NCI-H82 treated with DMSO at 0.1 percent for 48 hours (cell line): ENCODE measurements around the gene ECT2.
"Not testable (repeated sequence)": the region's sequence is repeated elsewhere in the genome, so short reads cannot be mapped to it uniquely, and the experiment has no call there.

Experiments
- DNase-seq: peaks from one replicate; lab custom pipeline; 2025; ENCODE audit not compliant: unreplicated experiment; lab: John Stamatoyannopoulos, UW

The ECT2 gene

DNA sequence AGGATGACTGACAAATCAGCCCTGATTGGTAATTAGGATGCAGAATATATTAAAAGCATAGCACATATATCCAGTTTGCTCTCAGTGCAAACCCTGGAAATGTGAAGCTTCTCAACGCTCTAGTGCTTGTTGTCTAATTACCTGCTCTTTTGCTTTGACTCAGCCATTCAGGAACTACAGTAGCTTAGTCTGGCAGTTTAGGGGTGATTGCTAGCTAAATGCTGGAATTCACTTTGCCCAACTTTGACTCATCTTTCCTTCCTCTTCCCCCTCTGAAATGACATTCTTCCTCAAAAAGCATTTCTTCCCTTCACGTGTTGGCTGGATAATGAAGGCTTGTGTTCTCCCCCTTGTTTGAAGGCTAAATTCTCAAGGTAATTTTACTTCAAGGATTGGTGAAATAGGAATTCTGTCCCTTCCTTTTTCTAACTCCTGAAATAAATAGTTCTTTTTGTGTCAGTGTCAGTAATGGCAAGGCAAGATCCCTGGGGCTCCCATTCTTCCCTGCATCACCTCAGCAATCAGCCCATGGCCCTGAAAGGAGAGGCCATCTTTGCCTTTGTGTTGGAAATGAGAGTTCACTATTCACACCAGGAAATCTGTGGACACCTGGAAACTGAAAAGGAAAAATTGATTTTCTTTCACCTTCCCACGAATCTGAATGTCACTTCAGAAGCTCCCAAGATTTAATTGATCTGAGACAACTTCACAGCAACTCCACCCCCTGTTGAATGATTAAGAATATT is 103.6 kb downstream of the ECT2 start:
- no peak for DNase-seq

- no peak for DNase-seq
Measured at GRCh38 chr3:172855037-172855436, 104.5 kb downstream of the ECT2 start.

- DNase-seq, result no peak
Measured at GRCh38 chr3:172856795-172857742, 106.5 kb downstream of the ECT2 start.

GRCh38 chr3:172859041-172859440 is 108.5 kb downstream of the ECT2 start:
- no peak for DNase-seq

DNA sequence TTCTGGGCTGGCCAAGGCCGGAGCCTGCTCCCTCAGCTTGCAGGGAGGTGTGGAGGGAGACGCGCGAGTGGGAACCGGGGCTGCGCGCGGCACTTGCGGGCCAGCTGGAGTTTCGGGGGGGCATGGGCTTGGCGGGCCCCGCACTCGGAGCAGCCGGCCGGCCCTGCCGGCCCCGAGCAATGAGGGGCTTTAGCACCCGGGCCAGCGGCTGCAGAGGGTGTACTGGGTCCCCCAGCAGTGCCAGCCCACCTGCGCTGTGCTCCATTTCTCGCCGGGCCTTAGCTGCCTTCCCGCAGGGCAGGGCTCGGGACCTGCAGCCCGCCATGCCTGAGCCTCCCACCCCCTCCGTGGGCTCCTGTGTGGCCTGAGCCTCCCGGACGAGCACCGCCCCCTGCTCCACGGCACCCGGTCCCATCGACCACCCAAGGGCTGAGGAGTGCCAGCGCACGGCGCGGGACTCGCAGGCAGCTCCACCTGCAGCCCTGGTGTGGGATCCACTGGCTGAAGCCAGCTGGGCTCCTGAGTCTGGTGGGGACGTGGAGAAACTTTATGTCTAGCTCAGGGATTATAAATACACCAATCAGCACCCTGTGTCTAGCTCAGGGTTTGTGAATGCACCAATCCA is 116.3 kb downstream of the ECT2 start:
- DNase-seq, result not testable (repeated sequence)

DNA sequence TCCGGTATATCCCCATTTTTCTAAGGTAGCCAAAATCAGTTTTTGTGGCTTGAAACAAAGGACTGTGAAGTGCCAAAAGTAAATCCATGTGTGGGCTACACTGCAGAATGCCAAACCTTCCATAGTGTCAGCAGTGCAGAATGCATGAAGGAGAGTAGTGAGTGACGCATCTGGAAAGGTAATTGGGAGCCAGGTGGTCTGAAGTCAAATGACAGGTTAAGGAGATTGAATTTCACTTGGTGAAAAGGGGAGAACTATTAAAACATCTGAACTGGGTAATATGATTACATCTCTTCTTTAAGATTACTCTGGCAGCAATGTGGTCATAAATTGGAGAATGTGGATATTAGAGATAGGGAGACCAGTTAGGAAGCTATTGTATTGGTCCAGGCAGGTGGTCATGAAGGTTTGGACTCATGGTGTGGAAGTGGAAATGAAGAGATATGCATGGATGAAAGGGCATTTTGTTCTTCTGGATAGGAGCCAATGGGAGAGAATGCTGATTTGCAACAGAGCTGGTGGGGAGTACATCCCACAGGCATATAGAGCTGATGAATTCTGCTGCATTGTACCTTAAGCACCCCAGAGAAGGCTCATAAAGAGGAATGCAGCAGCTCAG is 118.2 kb downstream of the ECT2 start:
- DNase-seq, result no peak

DNA sequence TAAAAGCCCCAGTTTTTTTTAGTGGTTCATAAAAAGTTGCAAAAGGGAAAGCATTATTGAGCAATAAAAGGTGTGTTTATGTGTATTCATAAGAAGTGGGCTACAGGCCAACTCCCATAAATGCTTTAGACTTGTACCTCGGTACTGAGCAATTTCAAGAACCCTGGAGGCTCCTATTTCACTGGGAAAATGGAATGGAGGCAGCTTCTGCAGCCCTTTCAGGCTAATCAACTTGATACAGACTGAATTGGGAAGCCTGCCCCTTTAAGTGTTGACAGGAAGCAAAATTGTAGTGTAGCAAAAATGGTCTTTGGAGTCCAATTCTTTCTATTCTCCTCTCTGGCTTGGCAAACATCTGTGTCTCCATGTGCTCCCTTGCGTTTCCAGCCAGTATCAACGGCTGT is 118.8 kb downstream of the ECT2 start:
- no peak for DNase-seq

DNA sequence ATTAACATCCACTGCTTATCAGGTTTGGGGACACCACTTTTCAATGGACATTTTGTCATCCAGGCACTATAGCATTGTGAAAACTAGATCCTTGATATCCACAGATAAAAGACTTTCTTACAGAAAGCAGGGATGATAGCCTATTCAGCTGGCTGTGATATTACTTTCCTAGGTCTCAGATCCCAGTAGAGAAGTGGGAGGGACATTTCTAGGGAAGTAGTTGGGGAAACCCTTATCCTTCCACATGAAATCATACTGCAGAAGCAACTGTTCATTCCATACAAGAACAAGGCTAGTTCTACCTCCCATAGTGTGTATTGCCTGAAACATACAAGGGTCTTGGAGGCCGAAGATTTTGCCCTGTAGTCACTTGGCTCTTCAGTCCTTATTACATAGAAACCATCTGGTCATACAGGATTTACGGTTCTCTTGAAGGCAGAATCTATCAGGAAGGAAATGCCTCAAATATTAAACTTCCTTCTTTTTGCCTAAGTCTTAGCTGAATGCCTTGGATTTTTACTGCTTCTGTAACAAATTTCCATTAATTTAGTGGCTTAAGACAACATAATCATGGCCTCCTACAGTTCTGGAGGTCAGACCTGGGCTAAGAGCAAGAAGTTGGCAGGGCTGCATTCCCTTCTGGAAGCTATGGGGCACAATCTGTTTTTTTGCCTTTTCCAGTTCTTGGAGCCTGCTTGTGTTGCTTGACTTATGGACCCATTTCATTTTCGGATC is 119.4 kb downstream of the ECT2 start:
- DNase-seq, result no peak
